A549 (cell line): ENCODE measurements around the gene TGFBI.
"Not testable (repeated sequence)": the region's sequence is repeated elsewhere in the genome, so short reads cannot be mapped to it uniquely, and the experiment has no call there.

ENCODE experiments used
- CBX8 ChIP-seq: fragments of 200-600 bp; sonication (generic); IDR thresholded peaks from 2 replicates; pipeline ENCODE4 v1.6.1; 2016
- CHD4 ChIP-seq: fragments of 200-600 bp; sonication (generic); IDR thresholded peaks from 2 replicates; pipeline ENCODE4 v1.6.1; 2016; ENCODE audit warnings: antibody characterized with exemption, mild to moderate bottlenecking, borderline replicate concordance
- CTCF ChIP-seq: fragments of >200 bp; sonication (Bioruptor Twin); formaldehyde crosslinking; IDR thresholded peaks from 3 replicates; pipeline ENCODE4 v1.5.1; 2016
- EP300 ChIP-seq, 2 experiments: fragments of >200 bp; sonication (Bioruptor Twin); formaldehyde crosslinking; IDR thresholded peaks; 2 replicates in 1 of 2; 3 replicates in 1 of 2; pipeline ENCODE4 v1.6.1; 2016 to 2017
- ESRRA ChIP-seq: fragments of 150-350 bp; IDR thresholded peaks from 2 replicates; pipeline ENCODE4 v1.6.1; 2014; ENCODE audit warnings: mild to moderate bottlenecking, low read length, borderline replicate concordance
- MAX ChIP-seq: IDR thresholded peaks from 2 replicates; pipeline ENCODE4 v1.6.1; 2012
- NPAS2 ChIP-seq: fragments of 250-450 bp; sonication (Bioruptor Pico); IDR thresholded peaks from 2 replicates; pipeline ENCODE4 v1.8.0; 2022; ENCODE audit warnings: mild to moderate bottlenecking, moderate library complexity, borderline replicate concordance
- POLR2A ChIP-seq: IDR thresholded peaks from 2 replicates; pipeline ENCODE4 v1.6.1; 2012; ENCODE audit warnings: mild to moderate bottlenecking, low read length
- SMC3 ChIP-seq: fragments of >200 bp; sonication (Bioruptor Twin); formaldehyde crosslinking; IDR thresholded peaks from 3 replicates; pipeline ENCODE4 v1.6.1; 2018; ENCODE audit warnings: inconsistent platforms
- ZFP36 ChIP-seq: fragments of 450-650 bp; IDR thresholded peaks from 2 replicates; pipeline ENCODE4 v1.6.1; 2014; ENCODE audit warnings: borderline replicate concordance; ENCODE audit not compliant: partially characterized antibody
- TF ChIP-seq, protein P1 (sequence below): fragments of 450-650 bp; IDR thresholded peaks from 2 replicates; pipeline ENCODE4 v1.6.1; 2014; ENCODE audit warnings: antibody characterized with exemption
- TF ChIP-seq, protein P2 (sequence below): IDR thresholded peaks from 2 replicates; pipeline ENCODE4 v1.6.1; 2012; ENCODE audit warnings: low read depth, borderline replicate concordance
- TF ChIP-seq, protein P3 (sequence below): fragments of 250-450 bp; sonication (Bioruptor Pico); IDR thresholded peaks from 2 replicates; pipeline ENCODE4 v1.5.0; 2020; ENCODE audit warnings: low read depth, mild to moderate bottlenecking, moderate library complexity

GRCh38 chr5:136045026-136045425 lies 16.2 kb downstream of the TGFBI start:
- TF ChIP-seq, protein P1, sequence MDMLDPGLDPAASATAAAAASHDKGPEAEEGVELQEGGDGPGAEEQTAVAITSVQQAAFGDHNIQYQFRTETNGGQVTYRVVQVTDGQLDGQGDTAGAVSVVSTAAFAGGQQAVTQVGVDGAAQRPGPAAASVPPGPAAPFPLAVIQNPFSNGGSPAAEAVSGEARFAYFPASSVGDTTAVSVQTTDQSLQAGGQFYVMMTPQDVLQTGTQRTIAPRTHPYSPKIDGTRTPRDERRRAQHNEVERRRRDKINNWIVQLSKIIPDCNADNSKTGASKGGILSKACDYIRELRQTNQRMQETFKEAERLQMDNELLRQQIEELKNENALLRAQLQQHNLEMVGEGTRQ: not testable (repeated sequence)
- TF ChIP-seq ESRRA; CTCF; EP300 (IDR thresholded peaks at IDR 0.05); MAX; CHD4; NPAS2; ZFP36; POLR2A; CBX8; SMC3: not testable (repeated sequence)
- TF ChIP-seq, protein P2, sequence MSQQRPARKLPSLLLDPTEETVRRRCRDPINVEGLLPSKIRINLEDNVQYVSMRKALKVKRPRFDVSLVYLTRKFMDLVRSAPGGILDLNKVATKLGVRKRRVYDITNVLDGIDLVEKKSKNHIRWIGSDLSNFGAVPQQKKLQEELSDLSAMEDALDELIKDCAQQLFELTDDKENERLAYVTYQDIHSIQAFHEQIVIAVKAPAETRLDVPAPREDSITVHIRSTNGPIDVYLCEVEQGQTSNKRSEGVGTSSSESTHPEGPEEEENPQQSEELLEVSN: not testable (repeated sequence)
- TF ChIP-seq, protein P3, sequence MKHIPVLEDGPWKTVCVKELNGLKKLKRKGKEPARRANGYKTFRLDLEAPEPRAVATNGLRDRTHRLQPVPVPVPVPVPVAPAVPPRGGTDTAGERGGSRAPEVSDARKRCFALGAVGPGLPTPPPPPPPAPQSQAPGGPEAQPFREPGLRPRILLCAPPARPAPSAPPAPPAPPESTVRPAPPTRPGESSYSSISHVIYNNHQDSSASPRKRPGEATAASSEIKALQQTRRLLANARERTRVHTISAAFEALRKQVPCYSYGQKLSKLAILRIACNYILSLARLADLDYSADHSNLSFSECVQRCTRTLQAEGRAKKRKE: not testable (repeated sequence)
